SJCRH30 (cell line): ENCODE data around the gene RNF208. TPM values are rescaled to one million over a fixed set of nuclear protein-coding genes. Genes with fewer than 3 reads are reported as not detected.

Experiments used
- DNase-seq, 2 experiments: peaks; one replicate each; pipeline ENCODE4 v3.0.0-alpha.2; 2015 to 2020
- H3K27ac ChIP-seq: fragments of 250-450 bp; sonication (Bioruptor Pico); 2 replicates; pipeline ENCODE4 v1.5.1; 2020; ENCODE audit warnings: mild to moderate bottlenecking, moderate library complexity
- H3K27me3 ChIP-seq: fragments of 250-450 bp; sonication (Bioruptor Pico); 2 replicates; pipeline ENCODE4 v1.5.1; 2020; ENCODE audit warnings: mild to moderate bottlenecking, moderate library complexity
- H3K36me3 ChIP-seq: fragments of 250-450 bp; sonication (Bioruptor Pico); 2 replicates; pipeline ENCODE4 v1.5.1; 2020; ENCODE audit warnings: mild to moderate bottlenecking, moderate library complexity
- H3K4me1 ChIP-seq: fragments of 250-450 bp; sonication (Bioruptor Pico); 2 replicates; pipeline ENCODE4 v1.5.1; 2020; ENCODE audit warnings: mild to moderate bottlenecking, moderate library complexity
- H3K4me3 ChIP-seq: fragments of 250-450 bp; sonication (Bioruptor Pico); 2 replicates; pipeline ENCODE4 v1.5.1; 2020; ENCODE audit warnings: mild to moderate bottlenecking, moderate library complexity
- H3K9me3 ChIP-seq: fragments of 250-450 bp; sonication (Bioruptor Pico); replicated peaks from 2 replicates; pipeline ENCODE4 v1.5.1; 2020; ENCODE audit warnings: mild to moderate bottlenecking, moderate library complexity
- total RNA-seq: library from RNA; depleted of rRNA; stranded (reverse); fragments of >200 nt; shearing (Covaris generic); gene quantifications from 2 replicates; pipeline ENCODE4 v1.2.3, GENCODE V29; 2014

The RNF208 gene
- total RNA-seq, 1 experiment from 2014 or later: 0.43 TPM

- H3K4me1 ChIP-seq: peaks cover 12% of the 10 kb centered on the region
- no peaks in the 10 kb centered on the region for H3K9me3 ChIP-seq
- H3K4me3 ChIP-seq: peak overlapping the region; percentile 94
- peaks cover 9% of the 10 kb centered on the region for H3K36me3 ChIP-seq
- DNase-seq: no peak
- no peak overlapping the region for H3K27ac ChIP-seq
- H3K27me3 ChIP-seq: no peaks in the 10 kb centered on the region
These were observed 17.3 kb downstream of the RNF208 start for GRCh38 chr9:137204731-137205125.

- H3K36me3 ChIP-seq: peaks cover 9% of the 10 kb centered on the region; the same call in 1 of the 2 replicates
- H3K4me3 ChIP-seq: no peak overlapping the region
- no peak for DNase-seq
- peaks cover 22% of the 10 kb centered on the region for H3K4me1 ChIP-seq
- H3K9me3 ChIP-seq: no peaks in the 10 kb centered on the region
- no peaks in the 10 kb centered on the region for H3K27me3 ChIP-seq
- no peak overlapping the region for H3K27ac ChIP-seq
These were observed 19.1 kb downstream of the RNF208 start for GRCh38 chr9:137202966-137203365.

- no peaks in the 10 kb centered on the region for H3K27me3 ChIP-seq
- H3K27ac ChIP-seq: no peak overlapping the region
- DNase-seq: no peak
- no peaks in the 10 kb centered on the region for H3K36me3 ChIP-seq
- no peaks in the 10 kb centered on the region for H3K9me3 ChIP-seq
- H3K4me1 ChIP-seq: peaks cover 18% of the 10 kb centered on the region
- peak overlapping the region; percentile 58 for H3K4me3 ChIP-seq
These were observed 20.7 kb downstream of the RNF208 start for GRCh38 chr9:137201205-137201868.

GRCh38 chr9:137200311-137201204 lies 21.5 kb downstream of the RNF208 start, which contains the start of gene TPRN:
TSS of gene TPRN (minus strand) at chr9:137200741. CDS start at chr9:137200711, 30 bp downstream.
- Histone ChIP-seq H3K4me3 (peak within 1 kb of the TSS; percentile 58), H3K36me3 (no peaks in the 10 kb centered on the region), H3K4me1 (peaks cover 17% of the 10 kb centered on the region), H3K9me3 (no peaks in the 10 kb centered on the region), H3K27me3 (no peaks in the 10 kb centered on the region), H3K27ac (no peak within 1 kb of the TSS)
- peak; percentile 100 for DNase-seq

GRCh38 chr9:137199411-137200121 lies 22.5 kb downstream of the RNF208 start:
- Histone ChIP-seq H3K36me3 (no peaks in the 10 kb centered on the region), H3K27me3 (no peaks in the 10 kb centered on the region), H3K9me3 (no peaks in the 10 kb centered on the region), H3K4me1 (peaks cover 21% of the 10 kb centered on the region), H3K27ac (no peak overlapping the region), H3K4me3 (peak overlapping the region; percentile 58)
- no peak for DNase-seq

- DNase-seq: no peak
- no peak overlapping the region for H3K27ac ChIP-seq
- no peaks in the 10 kb centered on the region for H3K9me3 ChIP-seq
- peaks cover 17% of the 10 kb centered on the region for H3K4me1 ChIP-seq
- H3K4me3 ChIP-seq: no peak overlapping the region
- no peaks in the 10 kb centered on the region for H3K27me3 ChIP-seq
- no peaks in the 10 kb centered on the region for H3K36me3 ChIP-seq
These were observed 23.1 kb downstream of the RNF208 start for GRCh38 chr9:137198902-137199283.

- H3K4me3 ChIP-seq: no peak overlapping the region
- no peaks in the 10 kb centered on the region for H3K27me3 ChIP-seq
- peaks cover 17% of the 10 kb centered on the region for H3K4me1 ChIP-seq
- H3K36me3 ChIP-seq: no peaks in the 10 kb centered on the region
- DNase-seq: no peak
- H3K9me3 ChIP-seq: no peaks in the 10 kb centered on the region
- no peak overlapping the region for H3K27ac ChIP-seq
These were observed 23.8 kb downstream of the RNF208 start for GRCh38 chr9:137198051-137198901.

GRCh38 chr9:137195525-137196220 lies 26.4 kb downstream of the RNF208 start:
- Histone ChIP-seq H3K4me1 (peaks cover 17% of the 10 kb centered on the region), H3K9me3 (no peaks in the 10 kb centered on the region), H3K27ac (no peak overlapping the region), H3K27me3 (no peaks in the 10 kb centered on the region), H3K4me3 (no peak overlapping the region), H3K36me3 (no peaks in the 10 kb centered on the region)
- no peak for DNase-seq

GRCh38 chr9:137194909-137195308 lies 27.1 kb downstream of the RNF208 start:
- H3K27ac ChIP-seq: no peak overlapping the region
- H3K4me1 ChIP-seq: peaks cover 20% of the 10 kb centered on the region
- no peaks in the 10 kb centered on the region for H3K9me3 ChIP-seq
- no peaks in the 10 kb centered on the region for H3K27me3 ChIP-seq
- H3K4me3 ChIP-seq: no peak overlapping the region
- no peak for DNase-seq
- peaks cover 4% of the 10 kb centered on the region; the same call in 1 of the 2 replicates for H3K36me3 ChIP-seq

GRCh38 chr9:137194388-137194787 lies 27.7 kb downstream of the RNF208 start:
- Histone ChIP-seq H3K4me1 (peaks cover 24% of the 10 kb centered on the region), H3K9me3 (no peaks in the 10 kb centered on the region)
- DNase-seq: no peak

GRCh38 chr9:137193771-137194170 lies 28.3 kb downstream of the RNF208 start:
- Histone ChIP-seq H3K27me3 (no peaks in the 10 kb centered on the region), H3K4me1 (peaks cover 21% of the 10 kb centered on the region), H3K36me3 (peaks cover 5% of the 10 kb centered on the region; the same call in 1 of the 2 replicates), H3K27ac (no peak overlapping the region), H3K4me3 (no peak overlapping the region), H3K9me3 (no peaks in the 10 kb centered on the region)
- DNase-seq: no peak

More at GRCh38 chr9:137194388-137194787, 27.7 kb downstream of the RNF208 start:
- Histone ChIP-seq H3K27ac (no peak overlapping the region), H3K36me3 (peaks cover 5% of the 10 kb centered on the region; the same call in 1 of the 2 replicates), H3K4me3 (no peak overlapping the region), H3K27me3 (no peaks in the 10 kb centered on the region)

GRCh38 chr9:137192859-137193258 lies 29.2 kb downstream of the RNF208 start:
- DNase-seq: no peak
- Histone ChIP-seq H3K27ac (no peak overlapping the region), H3K9me3 (no peaks in the 10 kb centered on the region), H3K4me1 (peaks cover 15% of the 10 kb centered on the region; the same call in 1 of the 2 replicates), H3K4me3 (no peak overlapping the region), H3K36me3 (peaks cover 5% of the 10 kb centered on the region; the same call in 1 of the 2 replicates), H3K27me3 (no peaks in the 10 kb centered on the region)

- peaks cover 17% of the 10 kb centered on the region; the same call in 1 of the 2 replicates for H3K4me1 ChIP-seq
- H3K9me3 ChIP-seq: no peaks in the 10 kb centered on the region
- DNase-seq: no peak
- H3K27me3 ChIP-seq: no peaks in the 10 kb centered on the region
- H3K36me3 ChIP-seq: peaks cover 5% of the 10 kb centered on the region; the same call in 1 of the 2 replicates
- no peak overlapping the region for H3K27ac ChIP-seq
- H3K4me3 ChIP-seq: no peak overlapping the region
These were observed 29.6 kb downstream of the RNF208 start for GRCh38 chr9:137192448-137192780.
